CD4-positive, alpha-beta T cell treated with Interleukin-10 for 1 hour (primary cell): ENCODE measurements around the gene ACIN1.

ENCODE experiments used
- DNase-seq: peaks from one replicate; pipeline ENCODE4 v3.0.0-alpha.2; 2020

Gene ACIN1, protein sequence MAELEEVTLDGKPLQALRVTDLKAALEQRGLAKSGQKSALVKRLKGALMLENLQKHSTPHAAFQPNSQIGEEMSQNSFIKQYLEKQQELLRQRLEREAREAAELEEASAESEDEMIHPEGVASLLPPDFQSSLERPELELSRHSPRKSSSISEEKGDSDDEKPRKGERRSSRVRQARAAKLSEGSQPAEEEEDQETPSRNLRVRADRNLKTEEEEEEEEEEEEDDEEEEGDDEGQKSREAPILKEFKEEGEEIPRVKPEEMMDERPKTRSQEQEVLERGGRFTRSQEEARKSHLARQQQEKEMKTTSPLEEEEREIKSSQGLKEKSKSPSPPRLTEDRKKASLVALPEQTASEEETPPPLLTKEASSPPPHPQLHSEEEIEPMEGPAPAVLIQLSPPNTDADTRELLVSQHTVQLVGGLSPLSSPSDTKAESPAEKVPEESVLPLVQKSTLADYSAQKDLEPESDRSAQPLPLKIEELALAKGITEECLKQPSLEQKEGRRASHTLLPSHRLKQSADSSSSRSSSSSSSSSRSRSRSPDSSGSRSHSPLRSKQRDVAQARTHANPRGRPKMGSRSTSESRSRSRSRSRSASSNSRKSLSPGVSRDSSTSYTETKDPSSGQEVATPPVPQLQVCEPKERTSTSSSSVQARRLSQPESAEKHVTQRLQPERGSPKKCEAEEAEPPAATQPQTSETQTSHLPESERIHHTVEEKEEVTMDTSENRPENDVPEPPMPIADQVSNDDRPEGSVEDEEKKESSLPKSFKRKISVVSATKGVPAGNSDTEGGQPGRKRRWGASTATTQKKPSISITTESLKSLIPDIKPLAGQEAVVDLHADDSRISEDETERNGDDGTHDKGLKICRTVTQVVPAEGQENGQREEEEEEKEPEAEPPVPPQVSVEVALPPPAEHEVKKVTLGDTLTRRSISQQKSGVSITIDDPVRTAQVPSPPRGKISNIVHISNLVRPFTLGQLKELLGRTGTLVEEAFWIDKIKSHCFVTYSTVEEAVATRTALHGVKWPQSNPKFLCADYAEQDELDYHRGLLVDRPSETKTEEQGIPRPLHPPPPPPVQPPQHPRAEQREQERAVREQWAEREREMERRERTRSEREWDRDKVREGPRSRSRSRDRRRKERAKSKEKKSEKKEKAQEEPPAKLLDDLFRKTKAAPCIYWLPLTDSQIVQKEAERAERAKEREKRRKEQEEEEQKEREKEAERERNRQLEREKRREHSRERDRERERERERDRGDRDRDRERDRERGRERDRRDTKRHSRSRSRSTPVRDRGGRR

DNA sequence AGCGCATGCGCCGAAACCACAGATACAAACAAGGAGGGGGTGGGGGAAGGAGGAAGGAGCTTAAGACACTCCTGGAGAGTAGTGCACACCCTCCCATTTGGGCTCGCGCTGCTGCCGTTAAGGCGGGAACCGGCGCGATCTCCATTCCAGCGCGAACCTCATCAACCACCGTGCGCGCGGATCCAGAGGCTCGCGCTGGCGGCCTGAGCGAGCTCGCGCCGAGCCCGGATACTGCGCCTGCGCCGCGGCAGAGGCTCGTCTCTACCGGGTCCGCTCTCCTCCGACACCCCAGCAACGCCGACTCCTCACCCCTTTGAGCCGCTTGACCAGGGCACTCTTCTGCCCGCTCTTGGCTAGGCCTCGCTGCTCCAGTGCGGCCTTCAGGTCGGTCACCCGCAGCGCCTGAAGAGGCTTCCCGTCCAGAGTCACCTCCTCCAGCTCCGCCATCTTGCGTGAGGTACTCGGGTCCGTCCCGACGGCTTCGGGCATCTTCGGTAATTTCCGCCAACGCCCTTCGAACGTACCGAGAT is at the start of gene ACIN1:
Gene ACIN1 (minus strand): TSS at position 471 of the 530 bp plus-strand sequence. CDS start 24 bp downstream, at position 447.
- DNase-seq, result peak; percentile 83

DNA sequence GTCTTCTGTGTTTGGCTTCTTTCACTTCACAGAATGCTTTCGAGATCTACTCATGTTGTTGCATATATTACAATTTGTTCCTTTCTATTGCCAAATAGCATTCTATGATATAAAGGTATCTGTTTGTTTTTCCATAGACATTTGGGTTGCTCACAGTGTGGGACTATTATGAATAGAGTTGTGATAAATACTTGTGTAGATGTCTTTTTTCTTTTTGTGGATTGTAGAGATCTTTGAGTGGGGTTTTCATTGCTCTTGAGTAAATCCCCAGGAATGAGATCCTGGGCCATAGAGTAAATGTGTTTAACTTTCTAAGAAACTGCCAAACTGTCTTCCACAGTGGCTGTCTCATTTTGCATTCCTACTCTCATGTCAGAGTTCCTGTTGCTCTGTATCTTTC is 49.0 kb upstream of the ACIN1 start:
- no peak for DNase-seq

DNA sequence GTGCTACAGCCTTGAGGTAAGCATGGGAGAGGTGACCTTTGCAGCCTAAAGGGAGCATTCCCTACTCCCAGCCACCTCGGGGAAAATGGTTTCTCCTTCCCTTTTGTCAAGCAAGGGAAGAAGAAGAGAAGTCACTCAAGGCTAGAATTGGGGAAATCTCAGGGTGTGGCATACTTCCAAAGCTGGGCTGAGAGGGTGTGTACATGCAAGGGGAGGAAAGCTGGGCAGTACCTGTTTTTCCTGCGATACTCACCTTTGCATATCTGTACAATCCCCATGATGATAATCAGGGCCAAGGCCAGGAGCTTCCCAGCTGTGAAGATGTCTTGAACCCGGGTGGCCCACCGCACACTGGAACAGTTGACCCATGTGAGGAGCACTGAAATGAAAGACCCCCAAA is 47.9 kb upstream of the ACIN1 start:
- DNase-seq, result no peak

DNA sequence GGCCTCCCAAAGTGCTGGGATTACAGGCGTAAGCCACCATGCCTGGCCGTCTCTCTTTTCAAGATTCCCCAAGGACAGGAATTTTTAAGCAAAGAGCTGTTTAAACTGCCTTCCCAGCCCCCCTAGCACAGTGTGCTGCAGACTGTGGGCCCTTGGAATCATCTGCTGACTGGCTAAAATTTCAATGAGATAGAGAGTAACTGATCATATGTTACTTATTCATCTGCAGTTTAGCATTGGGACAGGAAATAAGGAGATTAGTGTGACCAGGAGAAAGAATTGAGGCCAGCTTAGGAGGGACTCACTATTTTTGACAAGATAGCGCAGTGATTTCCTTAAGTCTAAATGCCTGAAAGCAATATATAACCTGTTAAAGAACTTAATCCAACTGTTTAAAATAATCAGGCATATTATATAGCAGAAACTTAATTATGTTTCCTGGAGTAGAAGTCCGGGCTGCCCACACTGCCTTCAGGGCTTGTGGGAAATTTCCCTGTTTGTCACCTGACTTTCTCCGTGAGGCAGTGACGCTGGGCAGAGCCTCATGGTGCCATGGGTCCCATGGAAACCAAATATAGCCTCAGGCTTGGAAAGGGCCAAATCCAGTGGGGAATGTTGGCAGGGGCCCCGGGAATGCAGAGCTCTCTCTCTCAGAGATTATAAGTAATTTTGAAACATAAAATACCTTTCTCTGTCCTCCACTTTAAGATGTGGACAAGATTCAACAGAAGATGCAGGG is 46.9 kb upstream of the ACIN1 start:
- DNase-seq, result no peak

DNA sequence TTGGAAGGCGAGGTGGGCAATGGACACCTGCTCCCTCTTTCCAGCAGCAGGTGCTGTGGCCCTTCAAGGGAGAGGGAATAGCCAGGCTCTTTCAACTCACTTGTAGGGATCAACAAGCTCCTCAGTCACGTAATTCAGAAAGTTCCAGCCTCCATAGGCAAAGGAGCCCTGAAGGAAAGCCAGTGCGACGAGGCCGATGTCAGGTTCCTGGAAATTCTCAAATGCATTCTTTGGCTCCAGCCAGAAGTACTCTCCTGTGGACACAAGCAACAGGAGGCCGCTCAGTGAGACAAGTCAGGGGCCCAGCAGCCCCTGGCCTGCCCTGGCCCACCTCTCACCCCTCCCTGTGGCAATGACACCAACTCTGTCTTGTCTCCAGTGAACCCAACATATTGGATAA is 45.4 kb upstream of the ACIN1 start:
- DNase-seq, result no peak

DNA sequence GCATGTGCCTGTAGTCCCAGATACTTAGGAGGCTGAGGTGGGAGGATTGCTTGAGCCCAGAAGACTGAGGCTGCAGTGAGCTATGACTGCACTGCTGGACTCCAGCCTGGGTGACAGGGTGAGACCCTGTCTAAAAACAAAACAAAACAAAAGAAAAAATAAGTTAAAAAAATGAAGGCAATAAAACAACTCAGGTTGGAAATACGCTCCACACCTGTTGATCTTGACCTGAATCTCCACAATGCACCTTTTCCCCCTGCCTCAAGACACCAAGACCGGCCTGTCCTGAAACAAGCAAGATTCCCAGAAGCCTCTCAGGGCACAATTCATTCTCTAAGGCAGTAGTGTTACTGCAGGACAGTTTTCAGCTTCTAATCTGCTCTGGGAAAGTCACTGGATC is 44.9 kb upstream of the ACIN1 start:
- no peak for DNase-seq

DNA sequence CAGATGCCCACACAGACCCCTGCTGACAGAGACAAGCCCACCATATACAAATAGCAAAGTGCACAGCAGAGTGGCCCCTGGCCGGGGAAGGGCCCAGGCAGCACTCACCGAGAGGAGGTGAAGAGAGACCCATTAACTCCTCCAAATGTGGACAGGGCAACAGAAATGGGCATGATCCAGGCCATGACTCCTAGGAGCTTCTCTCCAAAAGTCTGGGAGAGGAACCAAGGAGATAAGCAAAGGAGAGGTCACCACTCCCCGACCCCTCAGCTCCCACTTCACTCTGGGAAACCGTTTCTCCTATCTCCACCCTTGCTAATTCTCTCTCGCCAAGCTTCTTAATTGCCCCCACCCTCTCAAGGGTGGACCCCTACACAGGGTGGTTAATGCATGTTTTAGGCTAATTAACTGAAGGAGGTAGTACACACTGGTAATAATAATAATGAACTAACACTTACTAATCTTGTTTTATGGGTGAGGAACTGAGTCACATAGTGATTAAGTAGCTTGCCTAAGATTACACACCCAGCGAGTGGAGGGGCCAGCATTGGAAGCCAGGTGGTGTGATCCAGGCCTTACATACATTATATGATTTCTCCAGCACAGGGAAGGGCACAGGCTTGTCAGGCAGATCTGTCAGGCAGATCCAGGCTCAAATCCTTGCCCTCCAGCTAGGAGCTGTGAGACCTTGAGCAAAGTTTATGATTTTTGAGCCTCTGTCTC is 43.0 kb upstream of the ACIN1 start:
- DNase-seq, result no peak

DNA sequence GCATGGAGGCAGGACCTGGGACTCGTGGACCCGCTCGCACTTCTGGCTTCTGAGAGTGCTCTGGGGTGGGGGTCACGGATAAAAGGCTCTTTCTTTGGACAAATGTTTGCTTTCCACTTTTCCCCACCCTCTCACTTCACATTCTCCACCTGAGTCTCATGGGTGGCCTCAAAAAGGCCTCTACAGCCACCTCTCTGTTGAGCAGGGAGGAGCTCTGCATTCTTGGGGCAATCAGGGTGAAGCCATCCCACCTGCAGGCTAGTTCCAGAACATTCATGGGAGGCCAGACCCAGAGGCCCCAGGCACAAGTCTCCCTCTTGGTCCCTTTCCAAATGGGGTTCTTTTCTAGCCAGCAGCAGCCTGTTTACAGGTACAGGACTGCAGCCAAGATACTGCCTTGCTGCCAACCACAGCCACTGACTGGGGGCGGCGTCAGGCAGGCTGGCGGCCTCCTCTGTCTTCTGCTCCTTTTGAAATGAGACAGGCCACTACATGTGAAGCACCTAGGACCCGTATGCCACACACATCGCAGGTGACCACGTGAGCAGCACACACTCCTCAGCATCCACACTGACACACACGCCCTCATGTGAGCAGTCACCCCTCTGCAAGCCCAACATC is 42.4 kb upstream of the ACIN1 start:
- DNase-seq, result no peak

DNA sequence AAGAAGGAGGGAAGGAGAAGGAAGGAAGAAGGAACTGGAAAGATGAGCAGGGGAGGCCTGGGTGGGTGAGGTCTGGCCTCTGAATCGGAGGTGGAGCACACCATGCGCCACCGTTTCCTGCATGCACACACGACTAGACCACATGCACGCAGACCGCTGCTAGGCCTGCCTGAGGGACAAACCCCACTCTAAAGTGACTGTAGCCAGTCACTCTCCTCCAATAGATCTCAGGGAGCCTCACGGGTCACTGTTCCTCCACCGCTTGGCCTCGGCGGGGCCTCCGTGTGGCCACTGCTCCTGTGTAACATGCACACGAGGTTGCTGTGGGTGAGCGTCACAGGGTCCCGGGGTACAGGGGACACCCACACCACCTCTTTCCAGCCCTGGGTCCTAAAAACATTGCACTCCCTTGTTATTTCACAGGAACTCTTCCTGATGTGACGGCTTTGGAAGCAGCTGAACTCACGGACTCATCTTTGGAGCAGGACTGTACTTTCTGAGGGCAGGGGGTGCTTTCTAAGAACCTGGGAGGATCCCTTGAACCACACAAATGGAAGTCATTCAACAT is 41.7 kb upstream of the ACIN1 start:
- no peak for DNase-seq

DNA sequence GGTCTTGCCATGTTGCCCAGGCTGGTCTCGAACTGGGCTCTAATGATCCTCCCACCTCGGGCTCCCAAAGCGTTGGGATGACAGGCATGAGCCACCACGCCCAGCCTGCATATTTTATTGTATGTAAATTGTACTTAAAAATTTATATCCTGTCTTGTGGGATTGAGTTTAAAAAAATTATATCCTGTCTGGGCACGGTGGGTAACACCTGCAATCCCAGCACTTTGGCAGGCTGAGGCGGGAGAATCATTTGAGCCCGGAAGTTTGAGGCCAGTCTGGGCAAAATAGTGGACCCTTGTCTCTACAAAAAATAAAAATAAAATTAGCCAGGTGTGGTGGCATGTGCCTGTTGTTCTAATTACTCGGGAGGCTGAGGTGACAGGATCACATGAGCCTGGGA is 38.0 kb upstream of the ACIN1 start:
- no peak for DNase-seq

DNA sequence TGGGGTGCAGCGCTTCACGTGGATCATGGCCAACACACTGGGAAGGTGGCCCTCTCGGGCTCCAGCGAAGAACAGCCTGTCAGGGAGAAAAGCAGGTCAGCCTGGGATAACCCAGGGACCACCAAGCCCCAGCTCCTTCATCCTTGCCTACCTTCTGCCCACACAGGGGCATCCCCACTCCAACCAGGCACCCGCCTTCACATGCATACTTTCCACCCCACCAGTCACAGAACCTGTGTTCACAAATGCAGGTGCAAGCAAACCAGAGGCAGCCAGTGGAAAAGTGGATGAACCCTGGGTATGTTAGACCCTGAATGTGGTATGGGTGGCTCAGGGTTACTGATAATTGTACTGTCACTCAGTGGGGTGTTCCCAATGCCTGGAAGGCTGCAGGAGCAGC is 36.5 kb upstream of the ACIN1 start:
- no peak for DNase-seq

DNA sequence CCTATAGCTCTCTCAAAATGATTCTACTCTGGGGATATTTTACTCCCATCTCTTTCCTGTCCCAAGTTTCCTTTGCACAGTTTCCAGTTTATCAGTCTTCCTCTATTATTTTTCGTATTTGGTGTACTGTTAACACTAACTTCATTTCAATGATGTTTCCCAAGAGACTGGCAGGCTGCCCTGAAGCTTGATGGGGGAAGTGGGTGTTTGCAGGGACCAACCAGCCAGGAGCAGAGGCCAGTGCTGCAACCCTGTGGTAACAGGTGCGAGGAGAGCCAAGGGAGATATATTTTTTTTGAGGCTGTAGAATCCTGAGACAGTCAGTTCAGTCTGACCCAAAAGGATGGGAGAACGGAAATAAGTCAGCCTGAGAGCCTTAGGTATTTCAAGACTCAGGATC is 35.9 kb upstream of the ACIN1 start:
- DNase-seq, result no peak

DNA sequence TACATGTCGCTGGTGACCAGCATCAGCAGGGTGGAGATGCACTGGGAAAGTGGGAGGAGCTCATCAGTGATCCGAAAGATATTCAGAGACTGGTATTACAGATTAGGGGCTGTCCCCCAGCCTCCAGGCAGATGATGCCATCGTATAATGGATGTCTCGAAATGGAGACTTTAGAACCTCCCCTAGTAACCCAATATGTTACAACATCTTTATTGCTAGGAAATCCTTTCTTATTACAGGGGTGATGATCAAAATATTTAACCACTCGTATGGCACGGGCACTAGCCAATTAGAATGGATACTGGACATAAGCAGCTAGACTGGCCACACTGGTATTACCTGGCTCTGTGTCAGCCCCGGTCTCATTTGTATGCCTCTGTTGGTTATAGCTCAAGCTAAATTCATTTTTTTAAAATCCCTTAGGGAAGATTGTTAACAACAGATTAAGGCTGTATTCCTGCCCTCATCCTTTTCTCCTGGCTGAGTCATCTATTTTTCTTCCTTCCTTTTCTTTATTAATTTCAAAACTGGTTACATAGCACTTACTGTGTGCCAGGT is 34.9 kb upstream of the ACIN1 start:
- no peak for DNase-seq

DNA sequence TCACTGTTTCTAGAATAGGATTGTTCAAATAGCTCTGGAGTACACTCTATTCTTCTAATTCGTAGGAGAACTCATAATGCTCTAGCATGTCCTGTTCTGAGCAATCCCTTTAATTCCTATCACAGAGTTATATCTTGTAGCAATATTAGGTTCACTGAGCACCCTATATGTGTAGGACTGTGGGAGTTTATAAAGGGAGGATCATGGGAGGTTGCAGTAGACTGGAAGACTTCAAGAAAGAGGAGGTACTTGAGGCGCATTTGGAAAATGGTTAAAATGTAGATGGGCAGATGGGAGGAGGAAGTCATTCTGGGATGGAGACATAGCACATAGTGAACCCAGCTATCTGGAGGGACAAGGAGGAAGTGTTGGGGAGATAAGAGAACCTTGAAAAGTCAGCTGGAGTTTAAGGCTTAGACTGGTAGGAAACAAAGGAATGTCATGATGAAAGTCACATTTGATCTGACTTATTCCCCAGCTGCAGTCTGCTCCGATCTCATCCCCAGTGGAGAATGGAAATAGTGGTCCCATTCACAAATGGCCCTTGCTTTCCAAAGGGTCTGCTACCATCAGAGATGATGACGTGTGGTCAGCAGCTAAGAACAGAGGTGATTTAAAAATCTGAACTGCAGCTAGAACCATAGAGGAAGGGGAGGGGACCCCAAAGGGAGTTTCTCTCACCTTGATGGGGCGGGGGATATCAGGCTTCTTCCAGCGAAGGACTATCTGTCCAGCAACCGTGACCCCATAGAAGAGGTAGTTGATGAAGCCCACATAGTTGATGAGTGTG is 34.2 kb upstream of the ACIN1 start:
- no peak for DNase-seq

DNA sequence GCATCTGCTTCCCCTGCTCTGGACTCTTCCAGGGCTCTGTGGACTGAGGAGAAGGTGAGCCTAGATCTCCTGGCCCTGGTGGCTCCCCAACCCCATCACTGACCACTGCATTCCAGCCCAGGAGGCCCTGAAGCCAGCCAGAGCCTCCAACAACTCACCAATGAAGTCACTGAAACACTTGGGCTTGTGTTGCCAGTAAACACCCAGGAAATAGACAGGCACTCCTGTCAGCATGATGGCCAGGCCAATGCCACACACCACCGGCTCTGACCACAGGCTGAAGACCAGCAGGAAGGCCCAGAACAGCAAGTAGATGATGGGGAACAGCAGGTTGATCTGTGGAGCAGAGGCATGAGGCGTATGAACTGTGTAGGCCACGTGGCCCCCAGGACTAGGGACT is 32.9 kb upstream of the ACIN1 start:
- no peak for DNase-seq

DNA sequence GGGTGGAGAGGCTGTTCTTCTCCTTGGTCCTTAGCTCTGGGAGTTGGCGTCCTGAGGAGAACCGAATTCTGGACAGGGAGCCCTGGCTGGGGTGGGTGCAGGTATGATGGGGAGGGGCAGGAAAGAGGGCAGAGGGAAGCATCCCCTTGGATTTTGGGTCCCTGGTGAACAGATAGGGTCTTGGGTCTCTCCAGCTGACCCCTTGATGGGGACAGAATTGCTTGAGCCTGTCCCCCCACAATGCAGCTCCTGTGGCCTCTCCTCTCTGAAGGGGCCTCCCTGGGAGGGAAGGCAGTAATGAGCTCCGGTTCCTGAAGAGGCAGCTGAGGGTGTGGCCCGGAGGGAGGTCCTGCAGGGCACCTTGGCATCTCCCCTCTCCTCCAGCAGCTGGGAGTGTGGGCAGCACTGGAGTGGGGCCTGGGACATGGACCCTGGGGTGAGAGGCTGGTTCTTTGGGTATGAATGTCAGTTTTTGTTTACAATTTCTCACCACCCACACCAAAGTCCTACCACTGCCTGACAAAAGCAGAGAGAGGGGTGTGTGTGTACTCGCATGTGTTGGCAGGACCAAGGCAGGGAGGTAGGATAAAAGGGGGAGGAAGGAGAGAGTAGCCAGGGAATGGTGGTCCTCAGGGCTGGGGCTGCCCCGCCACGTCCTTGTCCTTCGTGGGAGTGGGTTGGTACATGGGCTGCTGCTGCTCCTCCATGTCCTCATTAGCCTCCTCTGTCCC is 31.8 kb upstream of the ACIN1 start:
- DNase-seq, result no peak

DNA sequence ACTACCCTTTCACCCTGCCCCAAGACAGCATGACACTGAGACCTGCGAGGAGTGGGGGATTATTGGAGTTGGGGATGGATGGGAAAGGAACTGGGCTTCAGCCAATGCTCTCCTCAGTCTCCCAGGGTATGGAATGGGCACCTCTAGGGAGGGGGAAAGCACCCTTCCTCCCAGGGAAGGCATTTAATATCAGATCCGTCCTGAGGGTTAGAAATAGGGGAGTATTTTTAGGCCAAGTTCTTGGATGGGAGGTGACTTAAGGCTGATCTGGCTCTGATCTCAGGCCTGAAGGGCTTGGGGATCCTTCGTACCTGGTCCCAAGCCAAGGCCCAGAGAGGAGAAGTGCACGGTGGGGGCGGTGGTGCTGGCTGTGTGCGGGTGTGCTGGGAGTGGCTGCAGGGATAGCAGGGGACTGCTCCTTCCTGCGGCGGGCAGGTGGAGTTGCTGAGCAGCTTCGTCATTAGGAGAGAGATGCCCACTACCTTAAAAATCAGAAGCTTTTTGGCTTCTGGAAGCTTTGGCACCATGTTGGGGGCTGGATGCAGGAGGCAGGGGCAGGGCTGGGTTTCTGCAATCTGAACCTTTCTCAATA is 31.1 kb upstream of the ACIN1 start:
- no peak for DNase-seq

DNA sequence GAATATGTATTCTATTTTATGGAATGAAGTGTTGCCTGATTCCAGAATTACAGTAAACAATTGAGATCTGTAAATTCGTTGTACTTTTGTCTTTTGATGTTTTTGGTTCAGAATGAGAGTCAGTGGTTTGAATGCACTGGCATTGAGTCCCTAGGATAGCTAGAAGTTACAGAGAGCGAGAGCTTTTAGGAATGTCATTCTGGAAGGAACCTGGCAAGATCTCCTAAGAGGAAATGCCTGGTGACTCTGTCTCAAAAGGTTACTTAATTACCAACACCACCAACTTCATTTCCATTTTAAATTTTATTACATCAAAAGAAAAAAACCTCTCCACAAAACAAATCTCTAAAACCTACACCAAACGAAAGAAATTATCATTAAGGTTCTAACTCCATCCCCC is 30.1 kb upstream of the ACIN1 start:
- DNase-seq, result no peak
